GM21528 (cell line): ENCODE measurements around the gene ALG9.
"Not testable (repeated sequence)": the region's sequence is repeated elsewhere in the genome, so short reads cannot be mapped to it uniquely, and the experiment has no call there.

Source experiments
- ATAC-seq: cut with Tn5 transposase; IDR thresholded peaks from one replicate; pipeline ENCODE4 v1.9.1; 2021; ENCODE audit warnings: mild to moderate bottlenecking, moderate library complexity; ENCODE audit not compliant: unreplicated experiment, low FRiP score

The ALG9 gene

DNA sequence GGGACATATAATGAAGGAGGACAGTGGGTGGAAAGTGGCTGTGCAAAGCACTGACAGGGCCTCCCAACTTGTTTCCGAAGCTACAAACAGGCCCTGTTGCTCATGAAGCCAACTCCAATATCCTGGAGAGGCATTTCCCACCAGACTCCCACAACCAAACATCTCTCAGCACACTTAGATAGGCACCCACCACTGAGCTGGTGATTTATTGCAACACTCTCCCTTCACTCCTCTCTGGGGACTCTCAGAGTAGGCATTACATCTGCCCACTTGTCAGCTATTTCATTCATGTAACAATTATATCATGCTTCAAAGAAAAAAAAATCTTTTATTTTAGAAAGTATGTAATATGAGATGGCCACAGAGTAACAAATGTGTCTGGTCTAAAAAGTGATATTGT lies 73.1 kb downstream of the ALG9 start:
- ATAC-seq, result no peak

DNA sequence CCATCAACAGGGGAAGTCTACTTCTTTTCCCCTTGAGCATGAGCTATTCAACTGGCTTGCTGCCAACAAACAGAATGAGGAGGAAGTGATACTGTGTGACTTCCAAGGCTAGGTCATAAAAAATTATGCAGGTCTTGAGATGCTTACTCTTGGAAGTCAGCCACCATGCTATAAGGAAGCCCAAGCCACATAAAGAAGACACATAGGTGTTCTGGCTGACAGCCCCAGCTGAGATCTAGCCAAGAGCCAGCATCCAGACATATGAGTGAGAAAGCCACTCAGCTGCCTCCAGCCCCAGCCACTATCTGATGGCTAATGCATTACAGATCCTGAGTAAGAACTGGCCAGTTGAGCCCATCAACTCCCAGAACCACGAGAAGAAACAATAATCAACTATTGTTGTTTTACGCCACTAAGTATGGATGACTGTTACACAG lies 74.2 kb downstream of the ALG9 start:
- ATAC-seq, result no peak

- ATAC-seq, result no peak
Observed at GRCh38 chr11:111796696-111797095, 74.7 kb downstream of the ALG9 start.

- no peak for ATAC-seq
Observed at GRCh38 chr11:111795334-111795985, 75.9 kb downstream of the ALG9 start.

DNA sequence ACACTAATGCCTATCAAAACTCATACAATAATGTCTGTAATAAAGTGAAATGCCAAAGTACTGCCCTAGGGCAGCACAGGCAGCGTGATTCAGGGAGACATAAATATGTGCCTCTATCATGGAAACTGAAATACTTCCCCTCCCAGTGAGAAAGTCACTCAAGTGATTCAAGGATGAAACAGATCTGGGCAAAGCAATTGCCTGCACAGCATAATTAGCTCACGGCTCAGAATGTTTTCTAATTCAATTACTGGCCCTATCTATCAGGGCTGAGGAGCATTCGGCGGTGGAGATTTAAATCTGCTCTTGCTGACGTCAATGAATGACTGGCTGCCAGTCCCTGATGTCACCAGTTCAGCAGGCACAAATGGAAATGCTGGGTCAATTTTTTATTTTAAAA lies 77.5 kb downstream of the ALG9 start:
- ATAC-seq, result no peak

GRCh38 chr11:111792955-111793500 lies 78.4 kb downstream of the ALG9 start:
- ATAC-seq, result no peak

DNA sequence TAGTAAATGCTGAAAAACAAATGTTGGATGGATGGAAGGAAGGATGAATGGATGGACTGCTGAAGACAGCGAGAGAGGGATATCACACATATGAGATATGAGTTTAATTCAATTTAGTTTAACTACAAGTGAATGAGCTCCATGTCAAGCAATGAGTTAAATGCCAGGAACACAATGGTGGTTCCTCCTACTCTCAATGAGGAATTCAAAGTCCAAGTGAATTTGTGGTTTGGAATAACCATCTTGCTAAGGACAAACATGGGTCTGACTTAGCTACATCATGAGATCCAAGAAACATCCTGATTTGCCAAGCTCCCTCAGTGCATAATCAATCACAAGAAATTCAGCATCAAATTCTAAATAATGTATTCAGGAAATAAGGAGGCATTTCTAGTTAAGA lies 79.1 kb downstream of the ALG9 start:
- ATAC-seq, result no peak

DNA sequence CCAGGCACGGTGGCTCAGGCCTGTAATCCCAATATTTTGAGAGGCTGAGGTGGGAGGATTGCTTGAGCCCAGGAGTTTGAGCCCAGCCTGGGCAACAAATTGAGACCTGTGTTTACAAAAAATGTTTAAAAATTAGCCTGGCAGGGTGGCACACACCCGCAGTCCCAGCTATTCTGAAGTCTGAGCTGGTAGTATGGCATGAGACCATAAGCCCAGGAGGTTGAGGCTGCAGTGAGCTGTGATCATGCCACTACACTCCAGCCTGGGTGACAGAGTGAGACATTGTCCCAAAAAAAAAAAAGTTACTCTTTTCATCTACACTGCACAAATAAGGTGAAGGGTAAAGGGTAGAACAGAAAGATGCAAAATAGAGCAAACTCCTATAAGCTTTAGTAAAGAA lies 82.9 kb downstream of the ALG9 start:
- no peak for ATAC-seq

DNA sequence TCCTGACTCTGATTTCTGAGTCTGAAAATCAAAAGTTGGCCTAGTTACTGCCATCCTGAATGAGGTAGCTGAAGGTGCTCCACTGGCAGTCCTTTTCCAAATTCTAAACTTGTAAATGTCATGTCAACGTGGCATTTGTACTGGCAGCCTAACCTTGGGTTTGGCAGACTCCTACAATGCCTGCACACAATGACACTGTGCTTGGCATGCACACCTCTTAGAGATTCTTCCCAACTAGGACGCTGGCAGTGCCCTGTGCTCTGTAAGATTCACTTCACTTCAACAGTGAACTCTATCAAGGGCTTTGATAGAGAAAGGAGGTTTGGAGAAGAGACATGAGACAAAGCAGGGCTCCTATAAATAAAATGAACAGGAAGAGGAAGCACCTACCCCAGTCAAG lies 83.3 kb downstream of the ALG9 start:
- no peak for ATAC-seq

GRCh38 chr11:111785886-111786412 lies 85.4 kb downstream of the ALG9 start:
- no peak for ATAC-seq

- ATAC-seq, result no peak
Observed at GRCh38 chr11:111785076-111785475, 86.3 kb downstream of the ALG9 start.

DNA sequence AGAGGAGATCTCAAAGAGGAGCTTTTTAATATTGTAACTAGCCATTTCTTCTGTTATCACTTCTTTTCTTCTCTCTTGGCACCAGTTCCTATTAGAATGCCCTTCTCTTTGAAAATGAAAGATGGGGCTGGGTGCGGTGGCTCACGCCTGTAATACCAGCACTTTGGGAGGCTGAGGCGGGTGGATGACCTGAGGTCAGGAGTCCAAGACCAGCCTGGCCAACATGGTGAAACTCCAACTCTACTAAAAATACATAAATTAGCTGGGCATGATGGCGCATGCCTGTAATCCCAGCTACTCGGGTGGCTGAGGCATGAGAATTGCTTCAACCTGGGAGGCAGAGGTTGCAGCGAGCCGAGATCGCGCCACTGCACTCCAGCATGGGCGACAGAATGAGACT lies 87.1 kb downstream of the ALG9 start:
- not testable (repeated sequence) for ATAC-seq

DNA sequence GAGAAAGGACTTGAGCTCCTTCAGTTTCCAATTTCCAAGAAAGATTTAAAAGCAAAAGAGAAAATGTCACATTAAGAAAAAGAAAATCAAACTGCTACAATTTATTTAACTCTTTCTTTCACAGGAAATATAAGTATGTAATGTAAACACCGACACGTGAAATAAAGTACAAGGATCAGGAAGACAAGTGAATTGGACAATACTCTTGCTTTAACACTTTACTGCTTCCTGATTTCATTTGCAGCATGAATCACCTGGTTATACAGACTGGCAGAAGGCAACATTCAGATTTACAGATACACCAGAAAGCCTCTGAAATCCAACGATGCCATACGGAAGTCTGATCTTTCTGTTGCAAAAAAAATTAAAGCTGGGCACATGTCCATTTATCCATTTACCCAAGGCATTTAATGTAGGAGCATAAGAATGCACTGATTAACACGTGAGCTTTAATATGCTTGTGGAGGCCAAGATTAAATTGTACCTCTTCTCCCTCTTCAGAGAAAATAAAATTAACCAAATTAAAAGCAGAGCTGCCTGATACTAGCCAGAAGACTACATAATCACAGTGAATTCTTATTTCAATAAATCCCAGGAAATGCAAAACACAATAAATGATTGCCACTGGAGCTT lies 89.2 kb downstream of the ALG9 start:
- ATAC-seq, result no peak

DNA sequence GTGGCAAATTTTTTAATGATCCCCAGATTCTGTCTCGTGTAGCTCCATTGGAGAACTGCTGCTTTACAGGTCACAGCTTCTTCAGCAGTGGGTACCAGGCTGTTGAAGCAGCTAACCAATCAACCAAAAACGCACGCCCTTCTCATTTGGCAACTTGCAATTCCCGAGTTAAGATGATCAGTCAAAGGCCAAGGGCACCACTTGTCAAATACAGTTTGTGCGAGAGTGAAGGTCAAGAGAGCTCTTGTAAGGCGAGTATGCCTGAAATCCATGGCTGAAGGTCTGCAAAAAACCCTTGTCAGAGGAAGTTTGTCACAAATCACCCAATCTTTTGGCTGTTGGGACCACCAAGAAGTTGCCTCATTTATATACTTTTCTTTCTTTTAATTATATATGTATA lies 92.3 kb downstream of the ALG9 start:
- no peak for ATAC-seq

DNA sequence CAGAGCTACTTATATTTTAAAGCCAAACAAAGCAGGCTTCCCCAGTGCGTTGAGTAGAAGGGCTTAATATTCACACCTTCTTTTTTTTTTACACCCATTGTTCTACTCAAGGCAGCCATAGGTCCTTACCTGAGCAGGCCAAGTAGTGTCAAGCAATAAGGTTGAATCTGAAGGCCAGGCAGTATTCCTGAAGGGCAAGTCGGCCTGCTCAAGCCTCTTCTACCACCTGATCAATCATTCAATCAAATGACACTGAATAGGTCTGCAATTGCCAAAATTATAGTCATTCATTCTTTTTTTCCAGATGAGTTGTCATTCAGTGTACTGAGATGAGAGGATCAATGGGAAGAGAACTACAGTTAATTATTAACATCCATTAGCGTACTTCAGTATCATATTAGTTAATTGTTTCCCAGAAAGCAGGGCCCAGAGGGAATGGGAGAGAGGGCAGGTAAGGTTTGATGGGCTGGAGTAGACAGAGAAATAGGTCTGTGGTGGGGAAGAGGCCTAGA lies 93.3 kb downstream of the ALG9 start:
- no peak for ATAC-seq

GRCh38 chr11:111777094-111778046 lies 94.0 kb downstream of the ALG9 start:
- peak; percentile 61 for ATAC-seq

- peak; percentile 95 for ATAC-seq
Observed at GRCh38 chr11:111776398-111777093, 94.8 kb downstream of the ALG9 start.

DNA sequence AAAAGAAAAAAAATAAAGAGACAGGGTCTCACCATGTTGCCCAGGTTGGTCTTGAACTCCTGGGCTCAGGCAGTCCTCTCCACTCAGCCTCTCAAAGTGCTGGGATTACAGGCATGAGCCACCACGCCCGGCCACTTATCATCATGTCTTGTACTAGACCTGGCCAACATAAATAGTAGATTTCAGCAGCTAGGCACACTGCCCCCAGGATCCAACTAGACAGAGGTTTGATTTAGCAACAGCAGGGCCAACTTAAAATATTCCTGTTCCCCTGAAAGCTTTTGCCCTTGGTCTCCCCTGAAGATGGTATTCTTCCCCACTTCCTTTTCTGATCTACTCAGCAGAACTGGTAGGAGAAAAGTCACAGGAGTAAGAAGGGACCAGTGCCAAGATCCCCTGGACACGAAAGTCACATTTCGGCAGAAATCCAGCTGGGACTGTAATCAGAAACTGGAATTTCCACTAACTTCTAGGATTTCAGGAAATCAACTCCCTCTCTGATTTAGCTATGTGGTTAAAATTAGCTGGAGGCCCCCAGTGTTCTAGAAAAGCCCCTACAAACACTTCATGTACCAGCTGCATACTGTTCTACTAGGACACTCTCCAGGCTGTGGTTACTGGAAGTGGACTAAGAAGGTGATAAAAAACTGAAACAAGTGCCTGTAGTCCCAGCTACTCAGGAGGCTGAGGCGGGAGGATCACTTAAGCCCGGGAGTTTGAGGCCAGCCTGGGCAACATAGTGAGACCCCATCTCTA lies 96.2 kb downstream of the ALG9 start:
- ATAC-seq, result no peak

DNA sequence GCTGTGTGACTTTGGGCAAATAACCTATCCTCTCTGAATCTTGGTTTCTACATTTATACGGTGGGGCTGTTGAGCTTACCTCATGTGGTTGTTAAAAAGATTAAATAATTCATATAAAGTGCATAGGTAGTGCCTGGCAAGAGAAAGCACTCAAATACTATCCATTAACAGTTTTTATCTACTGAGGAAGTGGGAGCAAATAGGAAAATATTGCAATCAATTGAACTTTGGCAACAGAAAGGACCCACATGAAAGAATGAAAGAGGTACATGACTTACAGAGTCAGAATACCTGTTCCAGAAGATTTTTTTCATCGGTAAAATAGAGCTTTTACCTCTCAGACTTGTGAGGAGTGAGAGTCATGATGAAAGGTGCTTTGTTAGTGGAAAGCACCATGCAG lies 98.8 kb downstream of the ALG9 start:
- ATAC-seq, result no peak
